GM06990 (cell line): ENCODE measurements around the gene EIF3D.

Experiments used
- DNase-seq: peaks from one replicate; pipeline ENCODE4 v3.0.0-alpha.2; 2011; ENCODE audit not compliant: insufficient read length; ENCODE audit errors: extremely low read depth
- H3K27me3 ChIP-seq: replicated peaks from 2 replicates; pipeline ENCODE4 v1.6.0; 2011; ENCODE audit warnings: low read length; ENCODE audit not compliant: control insufficient read depth, insufficient read depth
- H3K36me3 ChIP-seq: 2 replicates; pipeline ENCODE4 v1.5.1; 2011; ENCODE audit warnings: low read length; ENCODE audit not compliant: control insufficient read depth, insufficient read depth
- H3K4me3 ChIP-seq: replicated peaks from 2 replicates; pipeline ENCODE4 v1.5.1; 2011; ENCODE audit warnings: low read depth, mild to moderate bottlenecking, control low read depth, low read length
- CTCF ChIP-seq: IDR thresholded peaks from 2 replicates; pipeline ENCODE4 v1.5.1; 2011; ENCODE audit warnings: low read length, control low read depth, mild to moderate bottlenecking, inconsistent platforms; ENCODE audit not compliant: insufficient read depth, poor library complexity, severe bottlenecking

The EIF3D gene

GRCh38 chr22:36467042-36467810 is 61.7 kb downstream of the EIF3D start:
- no peak for DNase-seq
- H3K4me3 ChIP-seq: no peak overlapping the region
- peaks cover 19% of the 10 kb centered on the region for H3K36me3 ChIP-seq
- TF ChIP-seq CTCF: no peak
- no peaks in the 10 kb centered on the region for H3K27me3 ChIP-seq

GRCh38 chr22:36466258-36466657 is 62.7 kb downstream of the EIF3D start:
- H3K27me3 ChIP-seq: no peaks in the 10 kb centered on the region
- H3K4me3 ChIP-seq: no peak overlapping the region
- TF ChIP-seq CTCF: no peak
- DNase-seq: no peak
- H3K36me3 ChIP-seq: peaks cover 18% of the 10 kb centered on the region

GRCh38 chr22:36465232-36466021 is 63.5 kb downstream of the EIF3D start:
- TF ChIP-seq CTCF: no peak
- peaks cover 14% of the 10 kb centered on the region for H3K36me3 ChIP-seq
- no peak for DNase-seq
- H3K4me3 ChIP-seq: no peak overlapping the region
- no peaks in the 10 kb centered on the region for H3K27me3 ChIP-seq

- no peak for DNase-seq
- Histone ChIP-seq H3K36me3 (peaks cover 14% of the 10 kb centered on the region), H3K27me3 (no peaks in the 10 kb centered on the region), H3K4me3 (no peak overlapping the region)
- no peak for TF ChIP-seq CTCF
Measured at GRCh38 chr22:36464715-36465231, 64.2 kb downstream of the EIF3D start.

- no peak for TF ChIP-seq CTCF
- no peak for DNase-seq
- Histone ChIP-seq H3K4me3 (no peak overlapping the region), H3K36me3 (peaks cover 11% of the 10 kb centered on the region), H3K27me3 (no peaks in the 10 kb centered on the region)
Measured at GRCh38 chr22:36463783-36464184, 65.2 kb downstream of the EIF3D start.
